ENCODE measurements around the gene ABCC12.

- TF ChIP-seq TAF1 (IDR thresholded peaks at IDR 0.05; ENCODE audit: low read depth), result no peak
- TF ChIP-seq CTCF (IDR thresholded peaks at IDR 0.05; ENCODE audit: poor library complexity, severe bottlenecking), result no peak
- TF ChIP-seq EP300 (conservative IDR thresholded peaks at IDR 0.05; ENCODE audit: poor library complexity, severe bottlenecking), result no peak
- TF ChIP-seq REST (IDR thresholded peaks at IDR 0.05; ENCODE audit: borderline replicate concordance), result no peak
- TF ChIP-seq POLR2AphosphoS5 (IDR thresholded peaks at IDR 0.05), result no peak
- TF ChIP-seq MXI1 (conservative IDR thresholded peaks at IDR 0.05; ENCODE audit: poor library complexity, severe bottlenecking), result no peak
- no peak for TF ChIP-seq EZH2 (IDR thresholded peaks at IDR 0.05; ENCODE audit: borderline replicate concordance, insufficient read depth, low read length, poor library complexity, severe bottlenecking)
- no peak for TF ChIP-seq RAD21 (conservative IDR thresholded peaks at IDR 0.05)
These were observed 42.3 kb downstream of the ABCC12 start for GRCh38 chr16:48113471-48113870.

Data from neural cell (in vitro differentiated cells).